HCT116 (cell line): ENCODE results near the gene HIP1. TPM values are rescaled to one million over a fixed set of nuclear protein-coding genes. Genes with fewer than 3 reads are reported as not detected.

ENCODE experiments used
- ATAC-seq: fragments of 200-7000 bp; cut with Tn5 transposase; 2 replicates; pipeline ENCODE4 v1.9.1; 2020; ENCODE audit warnings: mild to moderate bottlenecking, moderate library complexity
- BruUV-seq: library from RNA; stranded (reverse); fragments of 400-500 nt; replicated peaks from 2 replicates; lab custom pipeline; 2021; lab: Mats Ljungman, UMichigan
- CTCF ChIA-PET: fragments of 300-600 bp; sonication (Branson Sonifier 250); formaldehyde crosslinking; loops from one replicate; lab custom pipeline; 2021; ENCODE audit warnings: antibody characterized with exemption; lab: Charles Lee
- POLR2A ChIA-PET: fragments of 300-600, 350-600 bp; sonication (Branson Sonifier 250); formaldehyde crosslinking; loops from one replicate; lab custom pipeline; 2021; ENCODE audit warnings: antibody characterized with exemption; lab: Charles Lee
- RAD21 ChIA-PET, 2 experiments: fragments of 300-600 bp; sonication (Branson Sonifier 250); formaldehyde crosslinking; loops; one replicate each; lab custom pipeline; 2023; ENCODE audit warnings: low total read pairs in 2 of 2; ENCODE audit not compliant: uncharacterized antibody in 2 of 2, unreplicated experiment in 2 of 2, low non-redundant PET in 1 of 2; lab: Charles Lee
- DNase-seq: peaks from one replicate; pipeline ENCODE4 v3.0.0-alpha.2; 2010; ENCODE audit warnings: low read depth, low spot score
- H2AFZ ChIP-seq: fragments of 200-600 bp; shearing (Covaris generic), sonication (generic); 2 replicates; pipeline ENCODE4 v1.6.1; 2017; ENCODE audit warnings: low read depth, mixed run types, mixed read lengths, antibody characterized with exemption, low read length; ENCODE audit not compliant: poor library complexity, severe bottlenecking
- H3K27ac ChIP-seq: 2 replicates; pipeline ENCODE4 v1.5.1; 2012; ENCODE audit warnings: low read depth, low read length
- H3K27me3 ChIP-seq: fragments of 200-600 bp; sonication (generic); 2 replicates; pipeline ENCODE4 v1.6.1; 2016; ENCODE audit warnings: mixed run types, low read length, mixed read lengths; ENCODE audit not compliant: insufficient read depth
- H3K36me3 ChIP-seq, 2 experiments: fragments of 200-500 bp in 1 of 2; fragments of 200-600 bp in 1 of 2; sonication (Bioruptor generic) in 1 of 2; sonication (generic) in 1 of 2; 2 replicates each; pipeline versions ENCODE4 v1.5.1 to v1.6.1; 2014 to 2016; ENCODE audit warnings: low read length in 2 of 2, inconsistent platforms in 1 of 2, mixed read lengths in 1 of 2, mixed run types in 1 of 2; ENCODE audit not compliant: insufficient read depth in 2 of 2, control insufficient read depth in 1 of 2
- H3K4me1 ChIP-seq, 2 experiments: fragments of 200-600 bp in 1 of 2; sonication (generic) in 1 of 2; 2 replicates each; pipeline versions ENCODE4 v1.5.1 to v1.6.1; 2012 to 2017; ENCODE audit warnings: low read length in 2 of 2, inconsistent platforms in 1 of 2, mild to moderate bottlenecking in 1 of 2, mixed read lengths in 1 of 2, mixed run types in 1 of 2, moderate library complexity in 1 of 2; ENCODE audit not compliant: insufficient read depth in 2 of 2, control insufficient read depth in 1 of 2
- H3K4me2 ChIP-seq: fragments of 200-600 bp; sonication (generic); 2 replicates; pipeline ENCODE4 v1.6.1; 2017; ENCODE audit warnings: mixed run types, low read length, mixed read lengths
- H3K4me3 ChIP-seq, 2 experiments: fragments of 200-600 bp in 1 of 2; sonication (generic) in 1 of 2; replicated peaks in 1 of 2; 2 replicates each; pipeline ENCODE4 v1.5.1; 2011 to 2016; ENCODE audit warnings: low read length in 2 of 2, control low read depth in 1 of 2, low read depth in 1 of 2, mild to moderate bottlenecking in 1 of 2, mixed read lengths in 1 of 2, mixed run types in 1 of 2
- H3K79me2 ChIP-seq: fragments of 200-600 bp; sonication (generic); 2 replicates; pipeline ENCODE4 v1.6.1; 2017; ENCODE audit warnings: mild to moderate bottlenecking, mixed run types, low read length, moderate library complexity, mixed read lengths; ENCODE audit not compliant: insufficient read depth
- H3K9ac ChIP-seq: fragments of 200-600 bp; sonication (generic); 2 replicates; pipeline ENCODE4 v1.6.1; 2016; ENCODE audit warnings: low read length, mixed read lengths
- H3K9me2 ChIP-seq: fragments of 200-600 bp; sonication (generic), shearing (Covaris generic); 2 replicates; pipeline ENCODE4 v1.6.1; 2017; ENCODE audit warnings: mixed run types, mild to moderate bottlenecking, moderate library complexity; ENCODE audit not compliant: insufficient read depth
- H3K9me3 ChIP-seq, 2 experiments: fragments of 200-500 bp in 1 of 2; fragments of 200-600 bp in 1 of 2; sonication (Bioruptor generic) in 1 of 2; sonication (generic) in 1 of 2; 2 replicates each; pipeline ENCODE4 v1.6.1; 2014 to 2017; ENCODE audit warnings: low read length in 2 of 2, mixed read lengths in 2 of 2, inconsistent platforms in 1 of 2, low read depth in 1 of 2, mild to moderate bottlenecking in 1 of 2, mixed run types in 1 of 2, moderate library complexity in 1 of 2; ENCODE audit not compliant: control insufficient read depth in 1 of 2, insufficient read depth in 1 of 2
- H4K20me1 ChIP-seq: fragments of 200-600 bp; sonication (generic), shearing (Covaris generic); 2 replicates; pipeline ENCODE4 v1.6.1; 2017; ENCODE audit warnings: mixed run types, mild to moderate bottlenecking, moderate library complexity; ENCODE audit not compliant: insufficient read depth
- CBX3 ChIP-seq: IDR thresholded peaks from 2 replicates; pipeline ENCODE4 v1.6.1; 2012; ENCODE audit warnings: low read depth
- CEBPB ChIP-seq: IDR thresholded peaks from 2 replicates; pipeline ENCODE4 v1.6.1; 2012; ENCODE audit warnings: low read depth
- CTCF ChIP-seq, 3 experiments: fragments of 200-600 bp in 1 of 3; sonication (generic) in 1 of 3; IDR thresholded peaks in 2 of 3; conservative IDR thresholded peaks in 1 of 3; 2 replicates each; pipeline ENCODE4 v1.5.1; 2012 to 2017; ENCODE audit warnings: low read depth in 2 of 3, low read length in 2 of 3, antibody characterized with exemption in 1 of 3, borderline replicate concordance in 1 of 3, control low read depth in 1 of 3, mild to moderate bottlenecking in 1 of 3, mixed read lengths in 1 of 3, mixed run types in 1 of 3, moderate library complexity in 1 of 3; ENCODE audit not compliant: insufficient read depth in 1 of 3
- EZH2 ChIP-seq: fragments of 200-600 bp; sonication (generic); IDR thresholded peaks from 2 replicates; pipeline ENCODE4 v1.6.1; 2017; ENCODE audit warnings: antibody characterized with exemption, mixed run types
- JUND ChIP-seq: IDR thresholded peaks from 2 replicates; pipeline ENCODE4 v1.6.1; 2012
- POLR2A ChIP-seq: IDR thresholded peaks from 2 replicates; pipeline ENCODE4 v1.7.0; 2011; ENCODE audit warnings: borderline replicate concordance; ENCODE audit not compliant: insufficient read depth, insufficient read length; ENCODE audit errors: extremely low read depth
- POLR2AphosphoS5 ChIP-seq: IDR thresholded peaks from 2 replicates; pipeline ENCODE4 v1.6.1; 2011; ENCODE audit warnings: mild to moderate bottlenecking, low read depth, low read length, moderate library complexity
- REST ChIP-seq: IDR thresholded peaks from 2 replicates; pipeline ENCODE4 v1.6.1; 2012; ENCODE audit warnings: low read depth
- SIN3A ChIP-seq: IDR thresholded peaks from 2 replicates; pipeline ENCODE4 v1.6.1; 2012; ENCODE audit warnings: low read depth
- SP1 ChIP-seq: IDR thresholded peaks from 2 replicates; pipeline ENCODE4 v1.6.1; 2012; ENCODE audit warnings: low read depth
- SRF ChIP-seq: IDR thresholded peaks from 2 replicates; pipeline ENCODE4 v1.6.1; 2012; ENCODE audit warnings: low read depth
- TCF7L2 ChIP-seq: IDR thresholded peaks from 2 replicates; pipeline ENCODE4 v1.7.0; 2011; ENCODE audit warnings: borderline replicate concordance, inconsistent platforms; ENCODE audit not compliant: insufficient read depth, insufficient read length; ENCODE audit errors: extremely low read depth
- YY1 ChIP-seq: IDR thresholded peaks from 2 replicates; pipeline ENCODE4 v1.6.1; 2011; ENCODE audit warnings: low read length, low read depth, moderate library complexity, mild to moderate bottlenecking; ENCODE audit not compliant: insufficient replicate concordance; ENCODE audit errors: extremely low read depth
- ZFX ChIP-seq: fragments of 450-650 bp; IDR thresholded peaks from 2 replicates; pipeline ENCODE4 v1.6.1; 2017
- ZNF274 ChIP-seq: fragments of 200-500 bp; sonication (Bioruptor generic); IDR thresholded peaks from 2 replicates; pipeline ENCODE4 v1.6.1; 2014; ENCODE audit warnings: mild to moderate bottlenecking, low read depth, low read length, inconsistent platforms
- intact Hi-C: fragments of 100-400 bp; cut with micrococcal nuclease; formaldehyde crosslinking; loops from 2 replicates; pipeline ENCODE4 v1.10.0; 2022
- total RNA-seq: library from RNA; stranded (reverse); gene quantifications from one replicate; pipeline ENCODE4 v1.2.1, GENCODE V29; 2021; ENCODE audit not compliant: unreplicated experiment

The HIP1 gene
- total RNA-seq, 1 experiment from 2014 or later = 22.1 TPM

GRCh38 chr7:75698358-75698757 is 40.4 kb downstream of the HIP1 start:
- ChIA-PET CTCF (no interaction called here), RAD21 (no interaction called here), POLR2A (no interaction called here)

More at GRCh38 chr7:75698358-75698757, 40.4 kb downstream of the HIP1 start:
- Histone ChIP-seq H3K9me2 (no peaks in the 10 kb centered on the region), H3K27me3 (no peaks in the 10 kb centered on the region), H3K9ac (no peak overlapping the region), H3K79me2 (no peaks in the 10 kb centered on the region), H3K27ac (no peak overlapping the region), H3K36me3 (no peaks in the 10 kb centered on the region), H3K4me3 (no peak overlapping the region), H4K20me1 (no peaks in the 10 kb centered on the region), H3K9me3 (no peaks in the 10 kb centered on the region), H3K4me2 (no peak overlapping the region), H2AFZ (no peak overlapping the region), H3K4me1 (no peaks in the 10 kb centered on the region)
- TF ChIP-seq TCF7L2 (no peak), ZNF274 (no peak), ZFX (no peak), CTCF (IDR thresholded peaks at IDR 0.05 in 2 of 3, conservative IDR thresholded peaks at IDR 0.05 in 1 of 3; ENCODE audit: borderline replicate concordance in 1 of 3, insufficient read depth in 1 of 3, low read depth in 2 of 3, low read length in 2 of 3) (no peak), SP1 (no peak), YY1 (no peak), SRF (no peak), JUND (no peak), REST (no peak), SIN3A (no peak), POLR2AphosphoS5 (no peak), CEBPB (no peak), EZH2 (no peak), POLR2A (no peak), CBX3 (no peak)
- no peak for ATAC-seq
- no peak for DNase-seq
- intact Hi-C loops = no loop called here
- no TSS peak for BruUV-seq
